Urinary bladder (tissue), 4 donors: ENCODE data around the gene PHLDB2. TPM values are rescaled to one million over a fixed set of nuclear protein-coding genes. Genes with fewer than 3 reads are reported as not detected.

Experiments used
- DNase-seq: peaks from one replicate; pipeline ENCODE4 v3.0.0-alpha.2; 2015; ENCODE audit errors: extremely low spot score
- H3K27ac ChIP-seq: one replicate; pipeline ENCODE4 v1.5.1; 2013; ENCODE audit warnings: low read depth, mild to moderate bottlenecking, moderate library complexity
- H3K36me3 ChIP-seq: one replicate; pipeline ENCODE4 v1.6.1; 2013; ENCODE audit warnings: mild to moderate bottlenecking, moderate library complexity; ENCODE audit not compliant: insufficient read depth
- H3K4me1 ChIP-seq: one replicate; pipeline ENCODE4 v1.6.1; 2013; ENCODE audit warnings: mild to moderate bottlenecking, moderate library complexity; ENCODE audit not compliant: insufficient read depth
- H3K4me3 ChIP-seq: one replicate; pipeline ENCODE4 v1.5.1; 2013; ENCODE audit warnings: low read depth, low read length
- WGBS: extraction: QIAGEN DNeasy Blood & Tissue Kit; methylation state at CpG from one replicate; pipeline ENCODE4 v1.1.7; 2013; 5-methylcytosine and 5-hydroxymethylcytosine counted together
- polyA plus RNA-seq: library from polyadenylated mRNA; stranded (reverse); fragments of 200-250 nt; gene quantifications from one replicate; pipeline ENCODE4 v1.2.3, GENCODE V29; 2013
- total RNA-seq: library from RNA; depleted of rRNA; stranded (reverse); fragments of >200 nt; gene quantifications from one replicate; pipeline ENCODE4 v1.2.3, GENCODE V29; 2014
- donor health status: healthy with polysubstance abuse.
- donor health status: healthy.

PHLDB2 gene
- total and polyA plus RNA-seq, 2 donors: 58.1 to 173 TPM

DNA sequence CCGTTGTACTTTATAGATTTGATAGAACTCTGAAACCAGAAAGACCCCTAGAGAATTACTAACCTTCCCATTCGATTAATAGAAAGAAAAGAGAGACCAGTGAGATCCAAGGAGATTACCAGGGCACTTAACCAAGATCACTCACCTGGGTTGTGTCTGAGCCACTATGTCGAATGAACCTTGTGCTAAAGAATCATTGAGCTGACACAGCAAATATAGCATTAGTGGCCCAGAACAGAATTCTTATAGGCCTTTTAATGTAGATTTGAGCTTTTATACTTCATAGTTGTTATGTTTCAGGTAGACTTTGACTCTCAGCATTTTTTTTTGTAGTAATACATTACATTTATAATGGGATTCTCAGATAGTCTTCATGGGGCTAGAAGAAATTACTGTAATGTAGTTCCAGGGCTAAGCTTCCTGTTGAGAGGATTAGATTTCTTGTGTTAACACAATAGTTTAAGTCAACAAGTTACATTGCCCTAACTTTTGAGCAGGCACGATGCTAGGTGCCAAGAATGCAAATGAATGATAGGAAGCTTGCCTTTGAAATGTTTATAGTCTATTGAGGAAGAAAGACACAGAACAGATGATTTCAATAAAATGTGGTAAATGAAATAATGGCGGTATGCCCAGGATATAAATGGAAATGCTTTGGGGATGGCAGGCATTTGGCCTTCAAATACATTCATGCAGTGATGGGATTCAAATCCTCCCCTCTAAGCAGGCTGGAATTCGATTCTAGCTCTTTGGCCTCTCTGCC is 95.3 kb downstream of the PHLDB2 start:
- no peak for DNase-seq
- WGBS: 56% methylated on average over 6 of the region's 6 CpGs

DNA sequence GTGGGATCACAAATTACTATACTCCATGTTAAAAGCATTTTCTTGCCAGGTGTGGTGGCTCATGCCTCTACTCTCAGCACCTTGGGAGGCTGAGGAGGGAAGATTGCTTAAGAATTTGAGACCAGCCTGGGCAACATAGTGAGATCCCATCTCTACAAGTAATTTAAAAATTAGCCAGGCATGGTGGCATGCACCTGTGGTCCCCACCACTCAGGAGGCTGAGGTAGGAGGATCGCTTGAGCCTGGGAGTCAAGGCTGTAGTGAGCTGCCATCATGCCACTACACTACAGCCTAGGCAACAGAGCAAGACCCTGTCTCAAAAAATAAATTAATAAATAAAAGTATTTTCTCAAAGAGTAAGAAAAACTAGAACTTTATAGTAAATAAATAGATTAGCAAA is 96.8 kb downstream of the PHLDB2 start:
- H3K4me1 ChIP-seq: no peaks in the 10 kb centered on the region
- no peak overlapping the region for H3K27ac ChIP-seq
- WGBS: 98% methylated on average over 1 of the region's 1 CpG
- DNase-seq: no peak
- H3K36me3 ChIP-seq: no peaks in the 10 kb centered on the region
- H3K4me3 ChIP-seq: no peak overlapping the region

More for the DNA sequence above, 95.3 kb downstream of the PHLDB2 start:
- no peak overlapping the region for H3K4me3 ChIP-seq
- no peaks in the 10 kb centered on the region for H3K4me1 ChIP-seq
- H3K36me3 ChIP-seq: peaks cover 2% of the 10 kb centered on the region
- H3K27ac ChIP-seq: no peak overlapping the region

DNA sequence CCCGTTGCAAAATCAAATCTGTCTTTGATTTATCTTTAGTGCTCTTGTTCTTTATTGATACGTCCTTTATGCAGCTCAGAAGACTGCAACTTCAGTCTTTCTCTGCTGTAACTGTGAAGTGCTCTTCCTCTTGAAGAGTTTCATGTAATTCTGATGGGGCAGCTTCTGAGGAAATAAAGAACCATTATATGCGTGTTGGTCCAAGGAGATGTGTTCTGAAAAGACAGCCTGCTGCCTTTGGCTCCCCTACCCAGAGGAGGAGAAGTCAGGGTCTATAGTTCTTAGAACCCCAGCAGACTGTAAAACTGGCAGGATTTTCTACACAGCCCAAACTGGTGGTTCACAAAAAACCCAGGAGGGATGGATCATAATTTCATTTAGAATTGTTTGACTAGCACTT is 97.4 kb downstream of the PHLDB2 start:
- Histone ChIP-seq H3K4me1 (no peaks in the 10 kb centered on the region), H3K27ac (no peak overlapping the region), H3K36me3 (no peaks in the 10 kb centered on the region), H3K4me3 (no peak overlapping the region)
- 92% methylated on average over 3 of the region's 3 CpGs for WGBS
- no peak for DNase-seq

DNA sequence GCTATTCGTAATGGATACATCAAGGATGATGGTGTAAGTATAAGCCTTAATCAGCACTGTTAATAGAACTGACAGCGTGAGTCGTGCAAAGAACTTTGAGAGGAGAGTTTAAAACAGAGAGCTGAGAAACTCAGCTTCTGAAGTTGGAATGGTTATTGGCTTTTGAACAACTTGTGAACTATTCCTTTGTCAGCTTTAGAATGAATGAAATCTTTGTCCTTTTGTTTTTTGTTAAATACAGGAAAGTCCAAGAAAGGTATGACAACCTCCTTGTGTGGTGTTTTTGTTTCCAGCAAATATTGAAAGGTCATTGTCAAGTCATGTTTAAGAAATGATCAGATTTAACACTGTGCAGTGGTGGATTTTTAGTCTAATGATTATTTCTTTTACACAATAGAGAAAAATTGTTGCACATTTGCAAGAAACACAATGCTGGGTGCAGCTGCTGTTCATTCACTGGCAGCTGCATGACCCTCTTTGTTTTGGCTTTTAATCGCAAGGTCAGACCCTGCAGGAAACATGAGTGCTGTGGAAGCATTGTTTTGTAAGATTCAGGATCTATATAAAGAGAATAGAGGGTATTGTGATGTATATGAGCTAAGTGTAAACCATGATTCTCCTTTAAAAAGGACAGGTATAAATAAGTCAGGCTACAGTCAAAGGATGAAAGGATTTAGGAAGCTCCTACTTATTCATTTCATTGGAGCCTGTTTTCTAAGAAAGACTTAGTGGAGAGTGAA is 98.1 kb downstream of the PHLDB2 start:
- 77% methylated on average over 4 of the region's 4 CpGs for WGBS
- DNase-seq: no peak
- H3K36me3 ChIP-seq: no peaks in the 10 kb centered on the region

DNA sequence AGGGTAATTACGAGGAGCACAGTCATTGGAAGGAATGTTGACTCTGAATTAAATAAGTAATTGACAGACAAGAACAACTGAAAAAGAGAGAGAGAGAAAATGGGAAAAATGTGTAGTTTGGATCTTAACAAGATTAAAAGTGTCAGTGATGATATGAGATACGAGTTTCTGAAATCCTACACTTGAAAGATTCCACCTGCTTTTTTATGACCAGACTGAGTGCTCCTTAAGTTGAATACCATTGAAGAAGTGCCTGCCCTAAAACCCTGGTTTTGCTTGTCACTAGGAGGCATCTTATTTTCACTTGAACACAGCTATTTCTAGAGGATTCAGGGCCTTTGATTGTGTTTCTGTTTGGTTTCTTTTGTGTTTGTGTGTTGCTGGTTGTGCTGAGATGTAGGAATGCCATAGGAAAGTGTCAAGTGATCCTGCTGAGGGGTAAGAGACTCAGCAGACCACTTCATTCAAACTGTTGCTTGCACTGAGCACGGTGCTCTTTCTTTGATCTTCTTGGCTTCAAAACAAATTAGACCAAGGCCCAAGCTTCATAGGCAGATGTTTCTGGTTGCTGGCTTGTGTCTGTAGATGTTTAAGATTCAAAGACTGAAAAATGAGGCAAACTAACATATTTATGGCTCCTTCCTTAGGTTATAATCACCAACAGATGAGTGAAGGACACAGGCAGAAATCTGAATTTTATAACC is 102.5 kb downstream of the PHLDB2 start:
- Histone ChIP-seq H3K27ac (no peak overlapping the region), H3K4me1 (no peaks in the 10 kb centered on the region)
- 47% methylated on average over 3 of the region's 3 CpGs for WGBS

More for the DNA sequence above, 98.1 kb downstream of the PHLDB2 start:
- H3K4me3 ChIP-seq: no peak overlapping the region
- H3K27ac ChIP-seq: no peak overlapping the region
- no peaks in the 10 kb centered on the region for H3K4me1 ChIP-seq

DNA sequence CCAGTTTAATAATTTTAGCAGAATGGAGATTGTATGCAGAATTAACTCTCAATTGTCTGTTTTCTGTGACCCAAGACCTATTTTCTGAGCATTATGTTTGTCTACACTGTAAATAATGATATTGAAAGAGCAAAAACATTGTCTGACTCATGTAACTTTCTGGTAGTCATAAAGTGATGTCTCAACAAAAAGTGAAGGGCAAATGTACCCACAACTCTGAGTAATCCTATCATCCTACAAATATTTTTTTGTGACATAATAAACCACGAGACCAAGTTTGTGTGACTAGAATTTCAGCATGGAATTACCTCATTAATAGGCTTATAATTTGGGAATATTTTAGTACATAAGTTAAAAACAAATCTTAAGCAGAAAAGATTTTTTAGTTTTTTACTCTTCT is 104.4 kb downstream of the PHLDB2 start:
- Histone ChIP-seq H3K27ac (no peak overlapping the region), H3K36me3 (no peaks in the 10 kb centered on the region), H3K4me3 (no peak overlapping the region), H3K4me1 (no peaks in the 10 kb centered on the region)
- WGBS: 72% methylated on average over 1 of the region's 1 CpG
- no peak for DNase-seq

More for the DNA sequence above, 102.5 kb downstream of the PHLDB2 start:
- no peaks in the 10 kb centered on the region for H3K36me3 ChIP-seq
- DNase-seq: no peak
- no peak overlapping the region for H3K4me3 ChIP-seq

DNA sequence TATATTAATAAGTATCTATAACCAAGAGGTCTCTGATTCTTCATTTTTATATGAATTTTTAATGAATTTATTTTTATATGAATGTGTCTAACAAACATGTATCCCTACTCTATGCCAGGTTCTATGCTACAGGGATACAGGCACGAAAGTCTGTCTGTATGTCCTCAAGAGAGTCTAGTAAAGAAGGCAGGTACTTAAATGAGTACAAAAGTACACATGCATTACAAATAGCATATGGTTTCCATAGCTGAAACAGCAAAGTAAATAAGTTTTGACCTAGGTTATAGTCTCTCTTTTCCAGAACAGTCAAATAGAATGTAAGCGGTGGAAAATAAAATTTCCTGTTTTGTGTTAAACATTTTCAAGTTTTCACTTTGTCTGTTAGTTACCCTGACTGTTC is 106.4 kb downstream of the PHLDB2 start:
- Histone ChIP-seq H3K4me1 (no peaks in the 10 kb centered on the region), H3K4me3 (no peak overlapping the region), H3K36me3 (no peaks in the 10 kb centered on the region), H3K27ac (no peak overlapping the region)
- 80% methylated on average over 2 of the region's 2 CpGs for WGBS
- DNase-seq: no peak

DNA sequence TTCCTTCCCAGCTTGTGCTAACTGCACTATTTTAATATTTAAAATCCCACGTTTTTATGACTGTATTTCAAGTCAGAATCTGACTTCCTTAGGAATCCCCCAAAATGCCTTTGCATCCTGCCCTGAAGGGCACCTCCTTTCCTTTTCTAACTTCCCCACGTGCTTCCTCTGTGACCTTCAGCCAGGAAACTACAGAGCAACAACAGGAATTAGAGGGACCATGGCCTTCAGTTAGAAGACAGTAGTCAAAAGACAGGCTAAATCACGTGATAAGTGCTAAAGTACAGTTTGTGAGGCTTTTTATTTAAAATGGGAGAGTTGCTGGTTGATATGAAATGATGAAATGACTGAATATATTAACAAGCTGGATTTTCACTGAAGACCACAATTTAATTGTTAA is 108.0 kb downstream of the PHLDB2 start:
- 37% methylated on average over 3 of the region's 3 CpGs for WGBS
- no peak for DNase-seq
- Histone ChIP-seq H3K36me3 (no peaks in the 10 kb centered on the region), H3K4me3 (no peak overlapping the region), H3K4me1 (no peaks in the 10 kb centered on the region), H3K27ac (no peak overlapping the region)

DNA sequence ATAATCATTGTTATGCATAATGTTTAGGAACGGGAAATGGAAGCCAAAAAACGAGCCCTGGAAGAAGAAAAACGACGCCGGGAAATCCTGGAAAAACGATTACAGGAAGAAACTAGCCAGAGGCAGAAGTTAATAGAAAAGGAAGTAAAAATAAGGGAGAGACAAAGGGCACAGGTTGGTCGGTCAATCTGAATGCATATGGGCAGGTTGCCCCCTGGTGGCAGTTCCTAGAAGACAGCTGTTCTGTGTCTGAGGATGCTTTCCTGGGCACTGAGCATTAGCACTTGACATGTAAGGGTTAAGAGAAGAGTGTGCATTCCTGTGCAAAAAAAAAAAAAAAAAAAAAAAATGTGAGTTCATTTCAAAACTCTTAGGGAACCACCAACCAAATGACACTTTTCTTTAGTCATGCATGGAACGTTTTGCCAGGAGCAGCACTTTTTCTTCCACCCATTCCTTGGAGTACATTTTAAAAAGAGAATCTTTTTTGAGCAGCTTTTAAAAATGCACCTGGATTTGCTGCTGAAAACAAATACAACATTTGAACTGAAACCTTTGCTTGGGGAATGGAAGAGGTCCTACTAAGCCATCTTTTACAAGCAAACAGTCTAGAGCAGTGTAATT is 108.7 kb downstream of the PHLDB2 start:
- 11% methylated on average over 8 of the region's 8 CpGs for WGBS
- H3K27ac ChIP-seq: no peak overlapping the region
- H3K4me3 ChIP-seq: no peak overlapping the region
- DNase-seq: peak; percentile 59
- H3K4me1 ChIP-seq: no peaks in the 10 kb centered on the region
- H3K36me3 ChIP-seq: no peaks in the 10 kb centered on the region

DNA sequence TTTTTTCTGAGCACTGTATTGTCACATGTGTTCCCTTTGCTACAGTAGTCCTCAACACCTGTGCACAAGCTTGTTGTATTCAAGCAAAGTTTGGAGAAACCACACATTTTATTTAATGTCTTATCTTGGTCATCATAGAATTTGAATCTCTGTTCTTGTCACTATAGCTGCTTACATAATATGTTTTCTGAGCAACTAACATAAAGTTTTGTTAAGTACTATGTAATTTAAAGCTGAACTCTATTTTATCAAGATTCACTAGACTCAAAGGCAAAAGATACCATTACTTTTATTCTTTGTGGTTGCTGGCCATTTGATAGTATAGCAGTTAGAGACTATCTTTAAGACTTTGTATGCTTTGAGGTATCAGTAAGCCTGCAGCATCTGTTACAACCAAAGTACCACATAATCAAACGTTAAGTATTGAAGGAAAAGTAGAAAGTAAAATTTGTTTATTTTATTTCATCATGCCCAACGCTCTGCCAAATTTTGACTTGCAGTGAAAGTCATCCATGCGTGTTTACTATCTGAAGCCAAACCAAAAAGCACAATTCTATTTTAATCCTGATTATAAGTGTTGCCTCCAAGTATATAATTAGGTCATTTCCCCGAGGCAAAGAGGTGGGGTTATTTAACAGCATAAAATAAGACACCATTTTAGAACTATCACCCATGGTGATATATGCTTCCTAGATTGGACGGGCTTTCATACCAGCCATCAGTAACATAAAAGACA is 109.4 kb downstream of the PHLDB2 start:
- DNase-seq: no peak
- 40% methylated on average over 5 of the region's 5 CpGs for WGBS
- Histone ChIP-seq H3K27ac (no peak overlapping the region), H3K4me3 (no peak overlapping the region), H3K4me1 (no peaks in the 10 kb centered on the region), H3K36me3 (no peaks in the 10 kb centered on the region)

DNA sequence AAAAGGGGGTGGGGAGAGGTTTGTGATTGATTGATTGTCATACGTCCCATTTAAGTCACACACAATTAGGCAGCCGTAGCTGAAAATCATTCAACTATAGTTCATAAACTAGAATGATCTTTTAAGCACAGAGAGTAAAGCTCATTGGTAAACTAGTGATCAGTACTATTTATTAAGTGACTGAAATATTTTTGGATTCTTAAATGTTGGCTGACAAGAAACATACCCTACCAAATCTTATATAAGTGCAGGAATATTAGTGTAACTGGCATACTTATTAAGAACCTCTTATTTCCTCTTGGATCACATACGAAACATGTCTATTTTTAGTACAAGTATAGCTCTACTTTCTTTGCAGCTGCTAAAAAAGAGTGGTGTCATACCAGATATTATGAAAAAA is 111.3 kb downstream of the PHLDB2 start:
- no peaks in the 10 kb centered on the region for H3K36me3 ChIP-seq
- no peak overlapping the region for H3K27ac ChIP-seq
- no peaks in the 10 kb centered on the region for H3K4me1 ChIP-seq
- no peak overlapping the region for H3K4me3 ChIP-seq
- WGBS: 89% methylated on average over 3 of the region's 3 CpGs
- DNase-seq: no peak

DNA sequence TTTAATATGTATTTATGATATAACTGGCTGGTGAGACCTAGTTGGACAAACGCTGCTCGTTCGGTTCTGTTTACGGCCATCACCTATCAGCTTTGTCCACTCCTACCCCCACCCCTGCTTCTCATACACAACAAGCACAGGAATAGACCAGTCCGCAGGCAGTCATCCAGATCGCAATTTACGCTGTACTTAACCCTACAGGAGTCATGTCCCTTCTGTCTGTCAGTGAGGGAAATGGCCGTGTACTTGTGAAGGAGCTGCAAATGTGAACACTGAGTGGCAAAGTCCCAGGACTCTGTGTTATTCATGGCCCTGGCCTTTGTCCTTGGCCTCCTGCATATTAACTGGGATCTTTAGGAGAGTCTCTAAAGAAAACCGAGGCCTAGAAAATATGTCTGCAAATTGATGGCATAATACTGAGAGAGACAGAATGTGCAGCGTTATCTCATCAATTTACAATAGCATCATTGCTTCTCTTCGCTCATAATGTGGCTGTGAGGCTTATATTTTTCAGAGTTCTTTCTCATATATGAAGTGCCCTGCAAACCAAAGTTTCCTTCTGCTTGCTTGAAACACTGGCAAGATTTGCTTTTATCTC is 112.6 kb downstream of the PHLDB2 start:
- Histone ChIP-seq H3K4me1 (no peaks in the 10 kb centered on the region), H3K27ac (no peak overlapping the region), H3K4me3 (no peak overlapping the region), H3K36me3 (no peaks in the 10 kb centered on the region)
- 76% methylated on average over 11 of the region's 11 CpGs for WGBS
- DNase-seq: no peak

DNA sequence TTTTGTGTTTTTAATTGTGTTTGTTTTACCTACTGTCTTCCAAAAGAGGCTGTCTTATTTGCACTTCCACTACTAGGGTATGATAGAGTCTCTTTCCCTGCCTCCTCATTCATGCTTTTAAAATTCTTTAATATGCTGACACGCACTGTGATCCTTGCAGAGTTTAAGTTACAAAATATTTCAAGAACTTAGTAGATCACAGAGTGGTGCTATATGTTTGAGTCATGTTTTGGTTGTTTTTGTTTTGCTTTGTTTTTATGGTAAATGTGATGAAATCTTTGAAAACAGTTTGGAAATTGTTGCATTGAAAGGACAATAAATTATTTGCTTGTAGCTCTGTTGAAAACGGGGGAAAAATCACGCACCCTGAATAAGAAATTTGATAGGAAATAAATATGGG is 113.8 kb downstream of the PHLDB2 start:
- no peak overlapping the region for H3K27ac ChIP-seq
- no peak overlapping the region for H3K4me3 ChIP-seq
- no peaks in the 10 kb centered on the region for H3K36me3 ChIP-seq
- WGBS: 81% methylated on average over 3 of the region's 3 CpGs
- H3K4me1 ChIP-seq: no peaks in the 10 kb centered on the region
- DNase-seq: no peak
